PFSK-1 (cell line): ENCODE results near the gene RPS6KA2.

ENCODE experiments used
- FOXP2 ChIP-seq: optimal IDR thresholded peaks from 2 replicates; pipeline ENCODE3; 2011; ENCODE audit warnings: borderline replicate concordance, control low read depth, inconsistent platforms; ENCODE audit not compliant: insufficient read depth; ENCODE audit errors: extremely low read length, extremely low read depth
- POLR2AphosphoS5 ChIP-seq: IDR thresholded peaks from 2 replicates; pipeline ENCODE4 v1.6.1; 2012; ENCODE audit warnings: low read depth, mild to moderate bottlenecking, control low read depth, low read length, moderate library complexity
- SIN3A ChIP-seq: IDR thresholded peaks from 2 replicates; pipeline ENCODE4 v1.6.1; 2012; ENCODE audit warnings: mild to moderate bottlenecking, low read length, moderate library complexity, borderline replicate concordance; ENCODE audit not compliant: insufficient read depth
- TAF1 ChIP-seq: IDR thresholded peaks from 2 replicates; pipeline ENCODE4 v1.6.1; 2012; ENCODE audit warnings: low read length, control low read depth, borderline replicate concordance; ENCODE audit not compliant: insufficient read depth
- TF ChIP-seq, protein P1 (sequence below), 2 experiments: IDR thresholded peaks; 2 replicates each; pipeline versions ENCODE4 v1.6.1 to v1.8.0; 2011 to 2012; ENCODE audit warnings: low read depth in 2 of 2, low read length in 2 of 2, control low read depth in 1 of 2, inconsistent platforms in 1 of 2, mild to moderate bottlenecking in 1 of 2, moderate library complexity in 1 of 2; ENCODE audit not compliant: insufficient read depth in 1 of 2

RPS6KA2 gene

DNA sequence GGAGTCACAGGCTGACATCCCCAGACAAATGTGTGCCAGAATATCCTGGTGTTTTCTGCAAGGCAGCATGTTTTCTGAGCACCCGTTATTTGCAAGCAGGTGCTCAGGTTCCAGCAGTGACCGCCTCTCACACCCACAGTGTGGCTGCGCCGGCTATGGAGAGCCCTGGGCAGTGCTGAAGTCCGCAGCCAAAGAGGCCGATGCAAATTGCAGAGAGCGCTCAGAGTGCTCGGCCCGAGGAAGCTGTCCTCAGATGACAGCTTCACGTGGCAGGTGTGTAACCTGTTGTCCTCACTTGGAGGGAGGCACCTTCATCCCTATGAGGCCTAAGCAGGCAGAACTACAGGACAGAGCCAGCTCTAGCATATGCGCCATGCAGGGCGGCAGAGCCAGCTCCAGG, 220.9 kb downstream of the RPS6KA2 start:
- no peak for TF ChIP-seq FOXP2
- TF ChIP-seq SIN3A: no peak
- TF ChIP-seq TAF1: no peak
- TF ChIP-seq, protein P1, sequence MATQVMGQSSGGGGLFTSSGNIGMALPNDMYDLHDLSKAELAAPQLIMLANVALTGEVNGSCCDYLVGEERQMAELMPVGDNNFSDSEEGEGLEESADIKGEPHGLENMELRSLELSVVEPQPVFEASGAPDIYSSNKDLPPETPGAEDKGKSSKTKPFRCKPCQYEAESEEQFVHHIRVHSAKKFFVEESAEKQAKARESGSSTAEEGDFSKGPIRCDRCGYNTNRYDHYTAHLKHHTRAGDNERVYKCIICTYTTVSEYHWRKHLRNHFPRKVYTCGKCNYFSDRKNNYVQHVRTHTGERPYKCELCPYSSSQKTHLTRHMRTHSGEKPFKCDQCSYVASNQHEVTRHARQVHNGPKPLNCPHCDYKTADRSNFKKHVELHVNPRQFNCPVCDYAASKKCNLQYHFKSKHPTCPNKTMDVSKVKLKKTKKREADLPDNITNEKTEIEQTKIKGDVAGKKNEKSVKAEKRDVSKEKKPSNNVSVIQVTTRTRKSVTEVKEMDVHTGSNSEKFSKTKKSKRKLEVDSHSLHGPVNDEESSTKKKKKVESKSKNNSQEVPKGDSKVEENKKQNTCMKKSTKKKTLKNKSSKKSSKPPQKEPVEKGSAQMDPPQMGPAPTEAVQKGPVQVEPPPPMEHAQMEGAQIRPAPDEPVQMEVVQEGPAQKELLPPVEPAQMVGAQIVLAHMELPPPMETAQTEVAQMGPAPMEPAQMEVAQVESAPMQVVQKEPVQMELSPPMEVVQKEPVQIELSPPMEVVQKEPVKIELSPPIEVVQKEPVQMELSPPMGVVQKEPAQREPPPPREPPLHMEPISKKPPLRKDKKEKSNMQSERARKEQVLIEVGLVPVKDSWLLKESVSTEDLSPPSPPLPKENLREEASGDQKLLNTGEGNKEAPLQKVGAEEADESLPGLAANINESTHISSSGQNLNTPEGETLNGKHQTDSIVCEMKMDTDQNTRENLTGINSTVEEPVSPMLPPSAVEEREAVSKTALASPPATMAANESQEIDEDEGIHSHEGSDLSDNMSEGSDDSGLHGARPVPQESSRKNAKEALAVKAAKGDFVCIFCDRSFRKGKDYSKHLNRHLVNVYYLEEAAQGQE (IDR thresholded peaks at IDR 0.05; ENCODE audit: insufficient read depth in 1 of 2, low read depth in 2 of 2, low read length in 2 of 2): no peak
- no peak for TF ChIP-seq POLR2AphosphoS5

DNA sequence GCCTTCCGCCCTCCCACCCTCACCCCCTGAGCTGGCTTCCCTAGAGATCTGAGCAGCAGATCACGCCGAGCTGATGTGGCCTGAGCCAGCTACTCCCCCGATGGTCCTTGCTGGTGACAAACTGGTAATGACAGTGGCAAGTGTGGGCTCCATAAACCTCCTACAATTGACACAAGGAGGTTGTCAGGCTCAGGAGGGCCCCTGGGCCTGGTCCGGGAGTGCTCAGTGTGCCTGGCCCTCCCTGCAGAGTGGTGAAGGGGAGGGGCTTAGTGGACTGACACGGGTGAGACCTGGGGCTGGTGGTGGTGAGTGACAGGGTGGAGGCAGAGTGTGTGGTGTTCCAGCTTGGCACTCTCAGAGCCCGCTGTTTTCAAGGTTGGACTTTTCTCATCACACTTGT, 221.7 kb downstream of the RPS6KA2 start:
- TF ChIP-seq TAF1 (no peak), FOXP2 (no peak), POLR2AphosphoS5 (no peak), SIN3A (no peak)
- TF ChIP-seq, protein P1 (IDR thresholded peaks at IDR 0.05; ENCODE audit: insufficient read depth in 1 of 2, low read depth in 2 of 2, low read length in 2 of 2): no peak

- no peak for TF ChIP-seq SIN3A
- no peak for TF ChIP-seq FOXP2
- TF ChIP-seq TAF1: no peak
- no peak for TF ChIP-seq POLR2AphosphoS5
- TF ChIP-seq, protein P1 (IDR thresholded peaks at IDR 0.05; ENCODE audit: insufficient read depth in 1 of 2, low read depth in 2 of 2, low read length in 2 of 2): no peak
Observed at GRCh38 chr6:166402582-166403277, 224.3 kb downstream of the RPS6KA2 start.

- TF ChIP-seq, protein P1 (IDR thresholded peaks at IDR 0.05; ENCODE audit: insufficient read depth in 1 of 2, low read depth in 2 of 2, low read length in 2 of 2): no peak
- TF ChIP-seq POLR2AphosphoS5 (no peak), SIN3A (no peak), FOXP2 (no peak), TAF1 (no peak)
Observed at GRCh38 chr6:166400181-166400580, 226.9 kb downstream of the RPS6KA2 start.
